GM21576 (cell line): ENCODE measurements around the gene MIF4GD.
"Not testable (repeated sequence)": the region's sequence is repeated elsewhere in the genome, so short reads cannot be mapped to it uniquely, and the experiment has no call there.

Source experiments
- ATAC-seq: cut with Tn5 transposase; IDR thresholded peaks from one replicate; pipeline ENCODE4 v1.9.1; 2021; ENCODE audit warnings: mild to moderate bottlenecking, moderate library complexity; ENCODE audit not compliant: unreplicated experiment

MIF4GD gene

DNA sequence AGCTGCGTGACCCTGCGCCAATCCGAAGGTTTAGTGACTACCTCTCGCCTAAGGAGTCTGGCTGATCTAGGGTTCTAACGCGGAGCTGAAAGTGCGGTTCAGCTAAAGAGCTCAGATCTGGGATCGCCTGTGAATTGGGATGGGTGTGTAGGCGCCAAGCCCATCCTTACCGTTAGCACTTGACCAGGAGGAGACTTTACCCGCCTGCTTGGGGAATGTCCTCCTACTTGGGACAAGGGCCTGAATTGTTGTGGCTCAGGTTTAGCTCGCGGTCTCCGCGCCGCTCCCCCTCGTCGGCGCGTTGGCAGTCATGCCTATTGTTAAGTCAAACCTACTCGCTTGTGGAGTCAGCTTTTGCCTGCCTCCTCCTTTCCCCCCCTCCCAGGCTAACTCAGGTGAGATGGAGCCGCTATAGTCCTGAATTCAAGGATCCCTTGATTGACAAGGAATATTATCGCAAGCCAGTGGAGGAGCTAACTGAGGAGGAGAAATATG, 8.9 kb downstream of the MIF4GD start:
- ATAC-seq, result no peak

DNA sequence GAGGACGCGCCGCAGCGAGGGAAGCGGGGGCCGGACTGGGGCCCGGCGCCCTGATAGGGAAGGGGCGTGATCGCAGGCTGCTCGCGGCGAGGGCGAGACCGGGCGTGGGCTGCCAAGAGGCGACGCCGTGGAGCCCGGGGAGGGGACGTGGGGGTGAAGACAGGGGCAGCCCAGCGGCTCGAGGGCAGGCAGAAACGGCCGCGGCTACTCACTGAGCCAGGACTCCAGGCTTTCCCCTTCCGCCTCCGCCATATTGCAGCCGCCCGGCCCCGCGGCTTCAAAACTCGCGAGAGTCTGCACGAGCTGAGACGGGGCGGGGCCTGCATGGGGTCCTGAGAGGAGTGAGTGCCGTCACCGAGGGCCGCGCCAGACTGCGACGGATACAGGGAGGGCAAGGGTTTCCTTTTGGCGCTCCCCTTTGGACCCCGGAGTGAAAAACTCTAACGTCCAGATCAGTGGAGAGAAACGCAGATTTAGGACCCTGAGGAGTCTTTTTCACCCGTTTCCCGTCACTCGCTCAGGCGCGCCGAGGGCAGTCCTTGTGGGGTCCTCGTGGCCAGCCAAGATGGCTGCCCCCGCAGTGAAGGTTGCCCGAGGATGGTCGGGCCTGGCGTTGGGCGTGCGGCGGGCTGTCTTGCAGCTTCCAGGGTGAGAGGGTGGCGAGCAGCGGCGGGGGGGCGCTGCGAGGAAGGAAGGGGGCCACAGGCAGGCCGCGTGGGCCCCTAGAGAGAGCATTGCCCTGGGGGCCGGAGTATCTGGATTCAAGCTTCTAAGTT, 9.5 kb downstream of the MIF4GD start, which contains the start of the genes GGA3 and MRPS7:
GGA3 (minus strand) TSS at position 271 of the 776 bp plus-strand sequence; CDS start at position 252, 19 bp downstream.
MRPS7 (plus strand) TSS at position 544 of the 776 bp plus-strand sequence; CDS start at position 566, 22 bp downstream.
- ATAC-seq, result peak; percentile 77

GRCh38 chr17:75260641-75261335, 10.2 kb downstream of the MIF4GD start:
- ATAC-seq, result peak; percentile 22

- not testable (repeated sequence) for ATAC-seq
These were observed 13.8 kb downstream of the MIF4GD start for GRCh38 chr17:75257228-75257627.

GRCh38 chr17:75255954-75256698, 14.9 kb downstream of the MIF4GD start:
- ATAC-seq, result not testable (repeated sequence)

GRCh38 chr17:75252039-75252816, 18.8 kb downstream of the MIF4GD start:
- no peak for ATAC-seq

DNA sequence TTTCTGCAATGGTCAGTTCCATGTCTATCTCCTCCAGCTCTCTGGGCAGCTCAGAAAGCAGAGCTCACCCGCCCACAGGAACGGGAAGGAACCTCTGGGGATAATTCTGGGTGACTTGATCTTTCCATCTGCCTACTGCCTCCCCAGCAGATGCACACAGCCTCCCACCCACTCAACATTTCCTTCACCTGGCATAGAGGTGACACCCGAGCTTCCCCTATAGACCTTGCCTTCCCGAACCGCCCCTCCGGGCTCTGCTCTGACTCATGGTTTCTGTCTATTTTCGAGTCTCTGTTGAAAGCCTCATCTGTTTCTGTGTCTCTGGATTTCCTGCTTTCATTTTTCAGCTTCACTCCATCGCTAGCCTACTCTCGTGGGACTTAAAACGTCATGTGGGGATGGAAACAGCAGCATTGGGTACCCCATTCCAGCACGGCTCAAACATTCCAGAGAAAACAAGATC, 21.0 kb downstream of the MIF4GD start:
- ATAC-seq, result peak; percentile 59

DNA sequence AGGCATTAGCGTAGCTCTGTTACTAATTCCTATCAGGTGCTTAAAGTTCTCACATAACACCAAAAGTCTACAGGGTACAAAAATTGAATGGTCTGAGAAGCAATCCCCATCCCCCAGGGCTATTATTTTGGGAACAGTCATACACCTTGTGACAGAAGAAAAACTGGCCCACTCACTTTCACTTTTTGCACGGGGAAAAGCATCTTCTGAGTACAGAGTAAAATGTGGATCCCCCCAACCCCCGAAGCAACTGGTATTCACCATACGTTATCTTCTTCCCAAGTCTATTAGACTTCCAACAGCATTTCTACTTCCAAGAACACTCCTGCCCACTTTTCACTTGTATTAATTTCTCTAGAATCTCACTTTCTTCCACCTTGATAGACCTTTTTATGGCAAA, 21.5 kb downstream of the MIF4GD start:
- no peak for ATAC-seq

GRCh38 chr17:75246404-75246803, 24.6 kb downstream of the MIF4GD start:
- ATAC-seq, result no peak

DNA sequence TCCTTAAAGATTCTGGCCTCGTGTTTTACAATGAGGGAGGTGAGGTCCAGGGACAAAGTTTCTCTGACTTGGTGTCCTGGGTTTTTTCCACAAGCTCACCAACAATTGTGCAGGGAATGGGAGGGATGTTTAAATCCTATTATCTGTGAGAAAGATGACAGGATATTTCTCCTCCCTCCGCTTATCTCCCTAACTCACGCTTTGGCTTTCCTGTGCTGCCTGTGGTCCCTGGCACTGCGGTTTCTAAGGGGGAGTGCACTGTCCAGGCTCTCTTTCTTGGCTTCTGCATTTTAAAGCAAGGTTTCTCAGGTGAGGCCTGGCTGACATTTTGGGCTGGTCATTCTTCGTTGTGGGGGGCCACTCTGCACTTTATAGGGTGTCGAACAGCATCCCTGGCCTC, 26.0 kb downstream of the MIF4GD start:
- ATAC-seq, result no peak

DNA sequence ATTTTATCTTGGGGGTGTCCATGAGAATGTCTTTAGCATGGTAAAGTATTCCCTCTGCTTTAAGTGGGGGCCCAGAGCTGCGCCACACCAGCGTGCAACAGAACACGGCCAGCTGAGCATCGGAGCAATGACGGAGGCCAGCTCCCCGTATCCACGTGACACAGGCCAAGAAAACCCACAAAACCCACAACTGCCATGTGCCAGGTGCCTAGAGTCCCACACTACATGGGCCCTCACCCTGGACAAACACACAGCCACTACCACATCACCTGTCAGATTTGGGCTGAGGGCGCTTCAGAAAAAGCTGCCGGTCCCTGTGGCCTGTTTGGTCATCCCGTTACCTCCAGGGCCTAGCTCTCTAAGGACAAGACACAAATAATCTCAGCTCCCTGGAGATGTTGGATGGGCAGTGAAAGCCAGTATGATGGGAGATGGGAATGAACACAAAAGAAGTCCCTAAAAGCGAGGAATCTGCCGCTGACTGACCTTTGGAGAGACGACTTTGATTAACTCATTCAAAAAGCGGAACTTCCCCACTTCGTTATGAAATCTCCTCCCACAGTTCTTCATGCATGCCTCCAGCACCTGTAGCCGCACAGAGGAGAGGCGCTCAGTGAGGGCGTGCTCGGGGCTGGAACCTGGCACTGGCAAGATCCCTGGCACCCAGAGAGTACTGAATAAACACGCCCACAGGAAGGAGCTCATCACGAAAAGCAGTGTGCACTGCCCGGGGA, 26.7 kb downstream of the MIF4GD start:
- ATAC-seq, result no peak

DNA sequence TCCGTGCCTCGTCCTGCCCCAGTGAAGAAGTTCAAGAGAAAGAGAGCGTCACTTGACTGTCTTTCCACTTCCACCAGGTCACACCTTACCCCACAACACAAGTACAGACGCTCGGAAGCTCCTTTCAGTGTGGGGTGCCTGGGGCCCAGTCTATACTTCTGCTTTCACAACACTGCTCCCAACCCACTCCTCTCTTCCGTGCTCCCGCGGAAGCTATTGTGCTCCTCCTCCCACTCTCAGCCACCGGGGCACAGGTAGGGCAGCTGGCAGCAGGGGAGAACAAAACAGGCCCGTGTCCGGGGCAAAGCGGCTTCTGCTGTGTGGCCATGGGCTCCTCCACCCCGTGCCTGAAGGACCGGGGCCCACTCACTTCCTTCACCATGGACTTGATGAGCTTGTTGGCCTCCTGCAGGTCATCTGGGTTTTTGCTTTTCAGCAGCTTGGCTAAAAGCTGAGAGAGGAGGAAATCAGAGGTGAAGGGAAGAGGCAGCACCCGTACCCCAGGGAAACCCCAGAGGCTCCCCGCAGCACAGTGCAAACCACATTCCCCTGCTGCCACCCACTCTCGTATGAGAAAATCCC, 28.5 kb downstream of the MIF4GD start:
- ATAC-seq, result no peak

- no peak for ATAC-seq
These were observed 29.0 kb downstream of the MIF4GD start for GRCh38 chr17:75241996-75242460.

- ATAC-seq, result no peak
These were observed 29.5 kb downstream of the MIF4GD start for GRCh38 chr17:75241502-75241901.

GRCh38 chr17:75241143-75241430, 29.9 kb downstream of the MIF4GD start:
- ATAC-seq, result no peak

DNA sequence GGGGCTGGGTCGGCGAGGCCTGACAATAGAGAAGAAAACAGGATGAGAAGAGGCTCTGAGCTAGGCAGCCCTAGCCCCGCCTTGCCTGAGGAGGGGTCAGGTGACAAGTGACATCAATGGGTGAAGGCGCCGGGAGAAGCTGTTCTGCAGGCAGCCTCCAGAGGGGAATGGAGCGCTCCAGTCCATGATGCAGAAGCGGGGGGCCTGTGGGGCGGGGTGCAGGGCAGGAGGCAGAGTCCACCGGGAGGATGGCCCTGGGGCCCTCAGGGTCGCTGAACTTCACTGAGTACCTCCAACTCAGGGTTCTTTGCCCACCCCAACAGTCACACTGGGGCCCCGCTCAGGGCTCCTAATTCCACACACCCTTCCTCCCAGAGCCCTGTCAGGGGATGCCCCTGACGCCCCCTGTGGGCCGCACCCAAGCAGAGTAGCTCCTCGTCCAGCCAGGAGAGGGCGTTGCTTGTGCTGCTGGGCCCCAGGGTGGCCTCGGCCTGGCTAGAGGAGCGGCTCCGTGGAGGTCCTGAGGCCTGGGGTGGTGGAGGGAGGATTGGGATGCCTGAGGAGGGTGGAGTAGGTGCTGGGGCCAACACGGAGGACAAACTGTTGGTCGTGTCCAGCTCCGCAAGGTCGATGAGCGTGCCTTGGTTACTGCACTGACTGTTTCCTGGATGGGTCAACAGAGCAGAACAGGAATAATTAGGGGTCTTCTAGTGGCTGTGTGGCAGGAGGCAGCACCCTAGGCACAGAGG, 30.5 kb downstream of the MIF4GD start:
- no peak for ATAC-seq

DNA sequence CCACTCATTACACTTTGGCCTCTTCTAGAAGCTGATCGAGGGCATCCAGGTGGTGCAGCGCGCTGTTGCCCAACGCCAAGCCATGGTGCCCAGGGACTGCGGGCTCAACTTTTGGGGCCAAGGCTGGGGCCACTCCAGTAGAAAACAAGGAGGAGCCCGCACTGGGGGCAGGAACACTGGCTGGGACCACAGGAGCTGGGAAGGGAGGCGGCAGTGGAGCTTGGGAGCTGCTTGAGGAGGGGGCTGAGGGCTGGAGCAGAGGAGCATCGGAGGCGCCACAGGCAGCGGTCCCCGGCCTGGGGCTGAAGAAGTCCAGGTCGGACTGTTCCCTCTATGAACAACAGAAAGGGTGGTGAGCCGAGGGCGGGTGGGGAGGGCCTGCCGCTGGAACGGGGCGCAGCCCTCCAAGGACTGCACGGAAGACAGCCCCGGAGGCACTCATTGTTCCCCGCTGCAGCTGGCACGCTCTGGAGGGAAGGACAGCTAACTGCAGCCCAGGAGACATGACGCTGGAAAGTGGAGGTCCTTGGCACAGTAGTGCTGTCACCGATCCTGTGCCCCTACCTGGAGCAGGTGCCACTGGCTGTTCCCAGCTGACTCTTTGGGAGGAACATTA, 31.1 kb downstream of the MIF4GD start:
- ATAC-seq, result no peak

GRCh38 chr17:75239214-75239613, 31.8 kb downstream of the MIF4GD start:
- no peak for ATAC-seq
